Activated CD4-positive, alpha-beta T cell treated with anti-CD3 and anti-CD28 coated beads, Interleukin-2, amount 50 U/mL, for 4 hours (primary cell): ENCODE data around the gene STIM1.

Experiments used
- DNase-seq, 2 experiments: peaks; one replicate each; pipeline ENCODE4 v3.0.0-alpha.2; 2020

The STIM1 gene

GRCh38 chr11:4076774-4077173, 221.3 kb downstream of the STIM1 start:
- DNase-seq, result no peak

GRCh38 chr11:4083198-4083597, 227.7 kb downstream of the STIM1 start:
- no peak for DNase-seq

GRCh38 chr11:4084406-4085125, 229.1 kb downstream of the STIM1 start:
- DNase-seq, result no peak

- DNase-seq, result no peak
Observed at GRCh38 chr11:4085575-4085974, 230.1 kb downstream of the STIM1 start.

GRCh38 chr11:4086575-4087353, 231.3 kb downstream of the STIM1 start:
- no peak for DNase-seq

- DNase-seq, result no peak
Observed at GRCh38 chr11:4087551-4087950, 232.1 kb downstream of the STIM1 start.

- DNase-seq, result no peak
Observed at GRCh38 chr11:4090258-4090657, 234.8 kb downstream of the STIM1 start.

GRCh38 chr11:4092026-4092425, 236.6 kb downstream of the STIM1 start:
- DNase-seq, result no peak

GRCh38 chr11:4093519-4094347, 238.3 kb downstream of the STIM1 start:
- DNase-seq, result no peak

- DNase-seq, result peak; percentile 89 to 92
Observed at GRCh38 chr11:4094348-4095291, 239.2 kb downstream of the STIM1 start, which contains the start of gene RRM1. Gene RRM1, plus strand, starts transcription at chr11:4094799. Its CDS starts 214 bp downstream, at chr11:4095013.

- DNase-seq, result no peak
Observed at GRCh38 chr11:4095509-4096230, 240.2 kb downstream of the STIM1 start.

GRCh38 chr11:4098026-4098621, 242.7 kb downstream of the STIM1 start:
- no peak for DNase-seq

- no peak for DNase-seq
Observed at GRCh38 chr11:4102711-4103110, 247.2 kb downstream of the STIM1 start.

GRCh38 chr11:4103269-4103668, 247.8 kb downstream of the STIM1 start:
- no peak for DNase-seq

- no peak for DNase-seq
Observed at GRCh38 chr11:4105916-4106315, 250.5 kb downstream of the STIM1 start.

GRCh38 chr11:4111834-4112233, 256.4 kb downstream of the STIM1 start:
- DNase-seq, result no peak

- DNase-seq, result no peak
Observed at GRCh38 chr11:4115128-4115527, 259.7 kb downstream of the STIM1 start.

- no peak for DNase-seq
Observed at GRCh38 chr11:4118107-4118506, 262.6 kb downstream of the STIM1 start.

GRCh38 chr11:4123218-4123617, 267.8 kb downstream of the STIM1 start:
- no peak for DNase-seq

- no peak for DNase-seq
Observed at GRCh38 chr11:4125141-4125540, 269.7 kb downstream of the STIM1 start.

- no peak for DNase-seq
Observed at GRCh38 chr11:4127357-4127756, 271.9 kb downstream of the STIM1 start.
